ENCODE data around the gene MACROD2. TPM values are rescaled to one million over a fixed set of nuclear protein-coding genes. Genes with fewer than 3 reads are reported as not detected.

MACROD2 gene
- polyA plus RNA-seq, 4 donors = 13.0 to 15.9 (median 14.0) TPM

Other genes starting within 250 kb of the MACROD2 start
- gene ESF1, start 210.6 kb upstream of the MACROD2 start, polyA plus RNA-seq (ENCODE audit: insufficient read length in 4 of 4) = 10 to 100 TPM; 23.7 to 31.1 (median 26.7) TPM
- gene NDUFAF5, start 210.5 kb upstream of the MACROD2 start, polyA plus RNA-seq (ENCODE audit: insufficient read length in 4 of 4) = 10 to 100 TPM; 26.9 to 37.9 (median 32.4) TPM
- under 1 TPM in 2 of 4 donors, not detected in 2; 0.08 to 0.25 TPM for gene SEL1L2, start 4.9 kb upstream of the MACROD2 start, polyA plus RNA-seq (ENCODE audit: insufficient read length in 4 of 4)

All from left renal cortex interstitium (tissue), 4 donors.